Lower lobe of right lung (tissue), 2 donors: ENCODE results near the gene HTR3D. TPM values are rescaled to one million over a fixed set of nuclear protein-coding genes. Genes with fewer than 3 reads are reported as not detected.

Experiments used
- ATAC-seq, 2 donors: fragments of 200-7000 bp; cut with Tn5 transposase; one replicate each; pipeline ENCODE4 v1.9.1; 2020 to 2022; ENCODE audit warnings: mild to moderate bottlenecking in 2 of 2, moderate library complexity in 2 of 2
- DNase-seq: peaks from one replicate; pipeline ENCODE4 v3.0.0-alpha.2; 2020
- H3K27ac ChIP-seq: fragments of 200-600 bp; one replicate; pipeline ENCODE4 v1.8.0; 2022
- H3K27me3 ChIP-seq: fragments of 200-600 bp; one replicate; pipeline ENCODE4 v1.8.0; 2022; ENCODE audit warnings: low read depth
- H3K36me3 ChIP-seq: fragments of 200-600 bp; one replicate; pipeline ENCODE4 v1.8.0; 2022; ENCODE audit warnings: mild to moderate bottlenecking
- H3K4me1 ChIP-seq: fragments of 200-600 bp; one replicate; pipeline ENCODE4 v1.8.0; 2022
- H3K4me3 ChIP-seq: fragments of 200-600 bp; one replicate; pipeline ENCODE4 v1.8.0; 2022; ENCODE audit warnings: mild to moderate bottlenecking
- H3K9me3 ChIP-seq: fragments of 200-600 bp; one replicate; pipeline ENCODE4 v1.8.0; 2022
- CTCF ChIP-seq: fragments of 200-600 bp; IDR thresholded peaks from one replicate; pipeline ENCODE4 v1.8.0; 2022; ENCODE audit warnings: antibody characterized with exemption, mild to moderate bottlenecking
- intact Hi-C: fragments of 100-400 bp; cut with DNase I; formaldehyde crosslinking; loops from one replicate; pipeline ENCODE4 v1.11.0; 2022
- total RNA-seq: library from RNA; stranded (reverse); fragmentation: NEBNext Ultra II Directional; extraction: Animal tissue kit (Norgen Biotek cat#: 25700); gene quantifications from one replicate; pipeline ENCODE4 v1.2.1, GENCODE V29; 2021
- donor health status: DM: no; HTN: yes; CAD: no; lungs with severe emphysema.

HTR3D gene
- total RNA-seq, 1 donor from 2014 or later, result not detected

- Histone ChIP-seq H3K27ac (no peak overlapping the region), H3K27me3 (no peaks in the 10 kb centered on the region), H3K9me3 (no peaks in the 10 kb centered on the region), H3K36me3 (no peaks in the 10 kb centered on the region), H3K4me1 (no peaks in the 10 kb centered on the region), H3K4me3 (no peak overlapping the region)
- intact Hi-C loops, result no loop called here
- no peak for TF ChIP-seq CTCF
- no peak for ATAC-seq
- no peak for DNase-seq
Measured at GRCh38 chr3:184082034-184082433, 50.5 kb downstream of the HTR3D start.

DNA sequence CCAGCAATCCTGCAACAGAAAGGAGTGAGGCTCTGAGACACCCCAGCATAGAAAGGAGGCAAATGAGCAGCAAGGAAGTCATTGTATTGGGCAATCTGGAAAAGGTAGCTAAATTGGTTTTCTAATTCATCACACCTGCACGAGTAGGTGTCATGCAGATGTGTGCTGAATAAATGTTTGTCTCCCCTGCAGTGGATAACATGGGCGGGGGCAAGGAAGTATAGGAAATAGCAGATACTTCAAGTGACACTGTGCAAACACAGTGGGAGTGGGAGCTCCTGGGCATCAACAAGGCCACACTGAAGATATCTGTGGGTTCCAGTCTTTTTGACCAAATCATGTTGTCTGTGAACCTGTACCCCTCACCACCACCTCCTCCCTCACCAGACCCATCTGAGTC is 50.9 kb downstream of the HTR3D start:
- intact Hi-C loops, result no loop called here
- Histone ChIP-seq H3K4me3 (no peak overlapping the region), H3K27me3 (no peaks in the 10 kb centered on the region), H3K9me3 (no peaks in the 10 kb centered on the region), H3K27ac (no peak overlapping the region), H3K36me3 (no peaks in the 10 kb centered on the region), H3K4me1 (no peaks in the 10 kb centered on the region)
- TF ChIP-seq CTCF, result no peak
- DNase-seq (no peak), ATAC-seq (no peak)

- Histone ChIP-seq H3K27me3 (no peaks in the 10 kb centered on the region), H3K27ac (no peak overlapping the region), H3K36me3 (no peaks in the 10 kb centered on the region), H3K9me3 (no peaks in the 10 kb centered on the region), H3K4me3 (no peak overlapping the region), H3K4me1 (no peaks in the 10 kb centered on the region)
- DNase-seq (no peak), ATAC-seq (no peak)
- TF ChIP-seq CTCF, result no peak
- intact Hi-C loops, result no loop called here
Measured at GRCh38 chr3:184085389-184085852, 53.9 kb downstream of the HTR3D start.

Other genes starting within 250 kb of the HTR3D start
- 1.9 TPM for gene MAP6D1, start 206.2 kb upstream of the HTR3D start, total RNA-seq
- 41.8 TPM for gene PARL, start 146.9 kb upstream of the HTR3D start, total RNA-seq
- 38.0 TPM for gene ABCC5, start 13.9 kb upstream of the HTR3D start, total RNA-seq
- 0.44 TPM for gene HTR3C, start 21.3 kb downstream of the HTR3D start, total RNA-seq
- not detected for gene HTR3E, start 65.3 kb downstream of the HTR3D start, total RNA-seq
- 41.9 TPM for gene EIF2B5, start 103.6 kb downstream of the HTR3D start, total RNA-seq
- 55.1 TPM for gene DVL3, start 123.6 kb downstream of the HTR3D start, total RNA-seq
- gene AP2M1, start 143.1 kb downstream of the HTR3D start, total RNA-seq, result 241 TPM
- gene ABCF3, start 154.5 kb downstream of the HTR3D start, total RNA-seq, result 60.7 TPM
- 0.47 TPM for gene VWA5B2, start 197.8 kb downstream of the HTR3D start, total RNA-seq
- 30.1 TPM for gene ALG3, start 217.2 kb downstream of the HTR3D start, total RNA-seq
- gene EEF1AKMT4, start 217.9 kb downstream of the HTR3D start, total RNA-seq, result 2.6 TPM
- gene CAMK2N2, start 229.8 kb downstream of the HTR3D start, total RNA-seq, result not detected
- gene ECE2, start 244.3 kb downstream of the HTR3D start, total RNA-seq, result not detected